ENCODE results near the gene TMEM120B.
A peak's percentile ranks its signal among the peaks of the same experiment; 100 is the strongest.

The TMEM120B gene

GRCh38 chr12:121798787-121799155, 86.2 kb downstream of the TMEM120B start:
- H3K9ac ChIP-seq (ENCODE audit: insufficient read length, low read depth), result peak overlapping the region; percentile 78
- H3K36me3 ChIP-seq (ENCODE audit: insufficient read depth, insufficient read length, low read length), result peaks cover 47% of the 10 kb centered on the region
- no peaks in the 10 kb centered on the region for H3K9me3 ChIP-seq (ENCODE audit: insufficient read depth, low read length)
- TF ChIP-seq ZNF274 (IDR thresholded peaks at IDR 0.05; ENCODE audit: low read depth, low read length) (no peak), SUZ12 (IDR thresholded peaks at IDR 0.05; ENCODE audit: extremely low read depth, insufficient read depth, insufficient read length) (no peak), YY1 (IDR thresholded peaks at IDR 0.05; ENCODE audit: insufficient read depth, insufficient read length) (no peak)
- no peaks in the 10 kb centered on the region for H3K27me3 ChIP-seq (ENCODE audit: insufficient read depth, insufficient read length)
- peak overlapping the region; percentile 39 for H3K4me3 ChIP-seq (ENCODE audit: insufficient read length, low read depth)
- DNase-seq (ENCODE audit: low read depth, low spot score), result no peak
- peaks cover 25% of the 10 kb centered on the region for H3K4me1 ChIP-seq (ENCODE audit: insufficient read depth, insufficient read length)

GRCh38 chr12:121799156-121799841, 86.7 kb downstream of the TMEM120B start:
- TF ChIP-seq YY1 (IDR thresholded peaks at IDR 0.05; ENCODE audit: insufficient read depth, insufficient read length) (no peak), ZNF274 (IDR thresholded peaks at IDR 0.05; ENCODE audit: low read depth, low read length) (no peak), SUZ12 (IDR thresholded peaks at IDR 0.05; ENCODE audit: extremely low read depth, insufficient read depth, insufficient read length) (no peak)
- Histone ChIP-seq H3K27me3 (ENCODE audit: insufficient read depth, insufficient read length) (no peaks in the 10 kb centered on the region), H3K4me1 (ENCODE audit: insufficient read depth, insufficient read length) (peaks cover 23% of the 10 kb centered on the region), H3K4me3 (ENCODE audit: insufficient read length, low read depth) (peak overlapping the region; percentile 64), H3K9ac (ENCODE audit: insufficient read length, low read depth) (peak overlapping the region; percentile 98), H3K9me3 (ENCODE audit: insufficient read depth, low read length) (no peaks in the 10 kb centered on the region), H3K36me3 (ENCODE audit: insufficient read depth, insufficient read length, low read length) (peaks cover 47% of the 10 kb centered on the region)
- DNase-seq (ENCODE audit: low read depth, low spot score), result no peak

GRCh38 chr12:121799842-121800693, 87.5 kb downstream of the TMEM120B start:
- peaks cover 46% of the 10 kb centered on the region for H3K36me3 ChIP-seq (ENCODE audit: insufficient read depth, insufficient read length, low read length)
- DNase-seq (ENCODE audit: low read depth, low spot score), result no peak

GRCh38 chr12:121800694-121801594, 88.4 kb downstream of the TMEM120B start:
- Histone ChIP-seq H3K9me3 (ENCODE audit: insufficient read depth, low read length) (no peaks in the 10 kb centered on the region), H3K9ac (ENCODE audit: insufficient read length, low read depth) (peak overlapping the region; percentile 98), H3K36me3 (ENCODE audit: insufficient read depth, insufficient read length, low read length) (peaks cover 40% of the 10 kb centered on the region), H3K4me3 (ENCODE audit: insufficient read length, low read depth) (peak overlapping the region; percentile 71), H3K27me3 (ENCODE audit: insufficient read depth, insufficient read length) (no peaks in the 10 kb centered on the region), H3K4me1 (ENCODE audit: insufficient read depth, insufficient read length) (peaks cover 21% of the 10 kb centered on the region)
- TF ChIP-seq ZNF274 (IDR thresholded peaks at IDR 0.05; ENCODE audit: low read depth, low read length) (no peak), YY1 (IDR thresholded peaks at IDR 0.05; ENCODE audit: insufficient read depth, insufficient read length) (peak; percentile 57)
- no peak for DNase-seq (ENCODE audit: low read depth, low spot score)

More at GRCh38 chr12:121799842-121800693, 87.5 kb downstream of the TMEM120B start:
- Histone ChIP-seq H3K27me3 (ENCODE audit: insufficient read depth, insufficient read length) (no peaks in the 10 kb centered on the region), H3K4me3 (ENCODE audit: insufficient read length, low read depth) (peak overlapping the region; percentile 71), H3K9me3 (ENCODE audit: insufficient read depth, low read length) (no peaks in the 10 kb centered on the region), H3K4me1 (ENCODE audit: insufficient read depth, insufficient read length) (peaks cover 19% of the 10 kb centered on the region), H3K9ac (ENCODE audit: insufficient read length, low read depth) (peak overlapping the region; percentile 98)
- TF ChIP-seq SUZ12 (IDR thresholded peaks at IDR 0.05; ENCODE audit: extremely low read depth, insufficient read depth, insufficient read length) (no peak), ZNF274 (IDR thresholded peaks at IDR 0.05; ENCODE audit: low read depth, low read length) (no peak), YY1 (IDR thresholded peaks at IDR 0.05; ENCODE audit: insufficient read depth, insufficient read length) (no peak)

- H3K4me1 ChIP-seq (ENCODE audit: insufficient read depth, insufficient read length), result peaks cover 22% of the 10 kb centered on the region
- peak overlapping the region; percentile 98 for H3K9ac ChIP-seq (ENCODE audit: insufficient read length, low read depth)
- H3K36me3 ChIP-seq (ENCODE audit: insufficient read depth, insufficient read length, low read length), result peaks cover 42% of the 10 kb centered on the region
- no peaks in the 10 kb centered on the region for H3K9me3 ChIP-seq (ENCODE audit: insufficient read depth, low read length)
- H3K27me3 ChIP-seq (ENCODE audit: insufficient read depth, insufficient read length), result no peaks in the 10 kb centered on the region
- TF ChIP-seq YY1 (IDR thresholded peaks at IDR 0.05; ENCODE audit: insufficient read depth, insufficient read length), result no peak
- TF ChIP-seq ZNF274 (IDR thresholded peaks at IDR 0.05; ENCODE audit: low read depth, low read length), result no peak
- no peak for TF ChIP-seq SUZ12 (IDR thresholded peaks at IDR 0.05; ENCODE audit: extremely low read depth, insufficient read depth, insufficient read length)
- no peak for DNase-seq (ENCODE audit: low read depth, low spot score)
- peak overlapping the region; percentile 71 for H3K4me3 ChIP-seq (ENCODE audit: insufficient read length, low read depth)
Measured at GRCh38 chr12:121801595-121802484, 89.3 kb downstream of the TMEM120B start.

GRCh38 chr12:121802485-121802842, 89.9 kb downstream of the TMEM120B start:
- peak overlapping the region; percentile 98 for H3K9ac ChIP-seq (ENCODE audit: insufficient read length, low read depth)
- no peaks in the 10 kb centered on the region for H3K27me3 ChIP-seq (ENCODE audit: insufficient read depth, insufficient read length)
- DNase-seq (ENCODE audit: low read depth, low spot score), result no peak
- H3K36me3 ChIP-seq (ENCODE audit: insufficient read depth, insufficient read length, low read length), result peaks cover 42% of the 10 kb centered on the region
- H3K4me3 ChIP-seq (ENCODE audit: insufficient read length, low read depth), result peak overlapping the region; percentile 71
- TF ChIP-seq YY1 (IDR thresholded peaks at IDR 0.05; ENCODE audit: insufficient read depth, insufficient read length) (no peak), ZNF274 (IDR thresholded peaks at IDR 0.05; ENCODE audit: low read depth, low read length) (no peak), SUZ12 (IDR thresholded peaks at IDR 0.05; ENCODE audit: extremely low read depth, insufficient read depth, insufficient read length) (no peak)
- H3K4me1 ChIP-seq (ENCODE audit: insufficient read depth, insufficient read length), result peaks cover 21% of the 10 kb centered on the region
- H3K9me3 ChIP-seq (ENCODE audit: insufficient read depth, low read length), result no peaks in the 10 kb centered on the region

Measured in NT2/D1 (cell line).